DND-41 (cell line): ENCODE data around the gene BLVRB.

Source experiments
- ATAC-seq: fragments of 200-7000 bp; cut with Tn5 transposase; 3 replicates; pipeline ENCODE4 v1.9.1; 2021; ENCODE audit warnings: low read depth; ENCODE audit not compliant: insufficient read depth
- DNase-seq: peaks from one replicate; pipeline ENCODE4 v3.0.0-alpha.2; 2020
- H2AFZ ChIP-seq: 2 replicates; pipeline ENCODE4 v1.6.0; 2012; ENCODE audit warnings: low read depth, low read length
- H3K27ac ChIP-seq: 2 replicates; pipeline ENCODE4 v1.5.1; 2012; ENCODE audit warnings: low read length, inconsistent platforms
- H3K27me3 ChIP-seq: fragments of 200-600 bp; sonication (generic); 2 replicates; pipeline ENCODE4 v1.6.0; 2012; ENCODE audit warnings: low read length, mild to moderate bottlenecking, inconsistent platforms; ENCODE audit not compliant: insufficient read depth, poor library complexity
- H3K36me3 ChIP-seq: 2 replicates; pipeline ENCODE4 v1.5.1; 2012; ENCODE audit warnings: low read length, inconsistent platforms; ENCODE audit not compliant: insufficient read depth
- H3K4me1 ChIP-seq: 2 replicates; pipeline ENCODE4 v1.5.1; 2012; ENCODE audit warnings: mild to moderate bottlenecking, low read length; ENCODE audit not compliant: insufficient read depth
- H3K4me2 ChIP-seq: 2 replicates; pipeline ENCODE4 v1.6.0; 2012; ENCODE audit warnings: mild to moderate bottlenecking, moderate library complexity, low read length, inconsistent platforms; ENCODE audit not compliant: insufficient read depth
- H3K4me3 ChIP-seq, 2 experiments: fragments of 200-600 bp in 1 of 2; shearing (Covaris generic) in 1 of 2; 2 replicates each; pipeline ENCODE4 v1.5.1; 2012 to 2016; ENCODE audit warnings: inconsistent platforms in 2 of 2, low read length in 2 of 2, mild to moderate bottlenecking in 2 of 2, low read depth in 1 of 2, moderate library complexity in 1 of 2
- H3K79me2 ChIP-seq: 2 replicates; pipeline ENCODE4 v1.6.0; 2012; ENCODE audit warnings: low read length, inconsistent platforms; ENCODE audit not compliant: insufficient read depth
- H3K9ac ChIP-seq: 2 replicates; pipeline ENCODE4 v1.6.0; 2012; ENCODE audit warnings: low read depth, mild to moderate bottlenecking, inconsistent platforms, low read length, moderate library complexity
- H3K9me3 ChIP-seq: 2 replicates; pipeline ENCODE4 v1.5.1; 2012; ENCODE audit warnings: low read length, moderate library complexity, mild to moderate bottlenecking, inconsistent platforms; ENCODE audit not compliant: insufficient read depth, severe bottlenecking
- H4K20me1 ChIP-seq: 2 replicates; pipeline ENCODE4 v1.6.0; 2012; ENCODE audit warnings: low read length; ENCODE audit not compliant: insufficient read depth
- EZH2 ChIP-seq: IDR thresholded peaks from 3 replicates; pipeline ENCODE4 v1.6.1; 2012; ENCODE audit warnings: borderline replicate concordance, low read depth, mild to moderate bottlenecking, moderate library complexity, low read length, inconsistent platforms; ENCODE audit not compliant: severe bottlenecking
- TF ChIP-seq, protein P1 (sequence below): IDR thresholded peaks from 2 replicates; pipeline ENCODE4 v1.5.1; 2012; ENCODE audit warnings: borderline replicate concordance, low read length, moderate library complexity, mild to moderate bottlenecking; ENCODE audit not compliant: poor library complexity, severe bottlenecking; ENCODE audit errors: extremely low read depth

Gene BLVRB

DNA sequence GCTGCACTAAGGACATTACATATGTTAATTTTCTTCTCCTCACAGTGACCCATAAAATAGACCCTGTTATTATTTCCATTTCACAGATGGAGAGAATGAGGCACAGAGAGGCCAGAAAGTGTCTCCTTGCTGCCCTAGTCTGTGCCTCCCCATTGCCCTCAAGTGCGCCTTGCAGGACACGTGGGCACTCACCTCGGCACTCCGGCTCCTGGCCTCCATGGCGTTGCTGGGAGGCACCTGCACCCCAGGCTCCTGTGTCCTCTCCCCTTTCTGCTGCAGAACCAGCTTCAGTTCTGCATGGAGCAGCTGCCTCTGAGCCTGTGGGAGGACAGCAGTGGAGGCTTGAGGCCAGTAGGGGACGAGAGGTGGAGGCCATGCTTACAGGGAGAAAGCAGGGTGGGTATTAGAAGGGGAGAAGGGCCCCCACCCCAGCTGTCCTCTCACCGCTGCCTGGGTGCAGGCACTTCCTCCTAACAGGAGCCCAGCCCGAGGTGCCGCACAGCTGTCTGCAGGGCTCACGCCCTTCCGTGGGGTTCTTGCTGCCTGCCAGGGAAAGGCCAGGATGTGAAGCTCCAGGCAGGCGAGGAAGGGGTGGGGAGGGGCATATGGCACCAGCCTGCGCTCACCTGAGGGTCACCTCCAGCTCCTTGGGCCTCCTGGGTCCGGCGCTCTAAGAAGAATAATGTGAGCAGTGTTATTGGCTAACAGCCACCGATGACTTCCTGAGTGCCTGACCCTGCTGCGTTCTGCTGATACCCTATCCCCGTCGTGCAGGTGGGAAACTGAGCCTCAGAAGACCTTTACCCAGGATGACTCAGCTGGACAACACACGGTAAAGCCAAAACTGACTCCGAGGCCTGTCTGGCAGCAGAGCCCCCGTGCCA, 57.6 kb downstream of the BLVRB start:
- TF ChIP-seq EZH2, result no peak
- TF ChIP-seq, protein P1, sequence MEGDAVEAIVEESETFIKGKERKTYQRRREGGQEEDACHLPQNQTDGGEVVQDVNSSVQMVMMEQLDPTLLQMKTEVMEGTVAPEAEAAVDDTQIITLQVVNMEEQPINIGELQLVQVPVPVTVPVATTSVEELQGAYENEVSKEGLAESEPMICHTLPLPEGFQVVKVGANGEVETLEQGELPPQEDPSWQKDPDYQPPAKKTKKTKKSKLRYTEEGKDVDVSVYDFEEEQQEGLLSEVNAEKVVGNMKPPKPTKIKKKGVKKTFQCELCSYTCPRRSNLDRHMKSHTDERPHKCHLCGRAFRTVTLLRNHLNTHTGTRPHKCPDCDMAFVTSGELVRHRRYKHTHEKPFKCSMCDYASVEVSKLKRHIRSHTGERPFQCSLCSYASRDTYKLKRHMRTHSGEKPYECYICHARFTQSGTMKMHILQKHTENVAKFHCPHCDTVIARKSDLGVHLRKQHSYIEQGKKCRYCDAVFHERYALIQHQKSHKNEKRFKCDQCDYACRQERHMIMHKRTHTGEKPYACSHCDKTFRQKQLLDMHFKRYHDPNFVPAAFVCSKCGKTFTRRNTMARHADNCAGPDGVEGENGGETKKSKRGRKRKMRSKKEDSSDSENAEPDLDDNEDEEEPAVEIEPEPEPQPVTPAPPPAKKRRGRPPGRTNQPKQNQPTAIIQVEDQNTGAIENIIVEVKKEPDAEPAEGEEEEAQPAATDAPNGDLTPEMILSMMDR, result no peak
- H3K36me3 ChIP-seq, result no peaks in the 10 kb centered on the region
- ATAC-seq (no peak), DNase-seq (no peak)
- H3K4me1 ChIP-seq, result peaks cover 19% of the 10 kb centered on the region
- no peaks in the 10 kb centered on the region for H3K27me3 ChIP-seq
- H2AFZ ChIP-seq, result no peak overlapping the region
- H3K4me3 ChIP-seq, result no peak overlapping the region
- H4K20me1 ChIP-seq, result no peaks in the 10 kb centered on the region
- no peak overlapping the region for H3K4me2 ChIP-seq
- H3K9me3 ChIP-seq, result no peaks in the 10 kb centered on the region
- H3K9ac ChIP-seq, result no peak overlapping the region
- H3K79me2 ChIP-seq, result no peaks in the 10 kb centered on the region
- no peak overlapping the region for H3K27ac ChIP-seq

DNA sequence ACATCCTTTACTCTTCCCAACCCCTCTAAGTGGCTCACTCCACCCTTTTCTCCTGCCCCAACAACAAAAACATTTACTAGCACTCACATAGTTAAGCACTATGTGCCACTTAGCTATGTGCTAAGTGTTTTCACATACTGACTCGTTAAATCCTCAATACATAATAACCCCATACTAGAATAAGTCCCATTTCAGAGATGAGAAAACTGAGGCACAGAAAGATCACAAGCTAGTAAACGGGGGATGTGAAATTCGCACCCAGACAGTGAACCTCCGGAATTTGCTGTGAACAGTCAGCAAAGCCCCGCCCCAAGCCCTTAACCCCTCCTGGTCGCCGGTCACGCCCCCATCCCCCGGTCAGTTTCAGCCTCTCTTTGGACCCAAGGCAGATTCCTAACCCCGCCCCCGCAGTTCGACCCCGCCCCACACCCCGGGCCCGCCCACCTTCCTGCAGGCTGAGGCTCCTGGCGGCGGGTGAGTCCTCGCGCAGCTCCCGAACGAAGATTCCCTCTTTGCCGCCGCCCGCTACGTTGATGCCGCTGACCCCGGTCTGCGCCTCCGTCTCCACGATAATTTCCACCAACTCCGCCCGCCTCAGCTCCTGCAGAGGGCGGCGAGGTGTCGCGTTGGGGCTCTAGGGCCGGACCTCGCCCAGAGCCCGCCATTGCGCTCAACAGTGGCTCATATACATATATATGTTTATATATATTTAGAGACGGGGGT, 62.1 kb downstream of the BLVRB start:
- no peaks in the 10 kb centered on the region for H3K27me3 ChIP-seq
- H3K79me2 ChIP-seq, result no peaks in the 10 kb centered on the region
- H3K4me2 ChIP-seq, result peak overlapping the region; percentile 86
- no peaks in the 10 kb centered on the region for H3K9me3 ChIP-seq
- ATAC-seq, result peak; percentile 73
- peak overlapping the region; percentile 55 for H3K9ac ChIP-seq
- no peaks in the 10 kb centered on the region for H3K36me3 ChIP-seq
- H3K4me1 ChIP-seq, result peaks cover 20% of the 10 kb centered on the region
- TF ChIP-seq, protein P1, result no peak
- no peak for TF ChIP-seq EZH2
- H3K4me3 ChIP-seq, result peak overlapping the region; percentile 23 to 58; a peak in 3 of 4 replicates
- H2AFZ ChIP-seq, result peak overlapping the region; percentile 86
- H4K20me1 ChIP-seq, result no peaks in the 10 kb centered on the region
- peak; percentile 81 for DNase-seq
- H3K27ac ChIP-seq, result peak overlapping the region; percentile 22; the same call in 1 of the 2 replicates

DNA sequence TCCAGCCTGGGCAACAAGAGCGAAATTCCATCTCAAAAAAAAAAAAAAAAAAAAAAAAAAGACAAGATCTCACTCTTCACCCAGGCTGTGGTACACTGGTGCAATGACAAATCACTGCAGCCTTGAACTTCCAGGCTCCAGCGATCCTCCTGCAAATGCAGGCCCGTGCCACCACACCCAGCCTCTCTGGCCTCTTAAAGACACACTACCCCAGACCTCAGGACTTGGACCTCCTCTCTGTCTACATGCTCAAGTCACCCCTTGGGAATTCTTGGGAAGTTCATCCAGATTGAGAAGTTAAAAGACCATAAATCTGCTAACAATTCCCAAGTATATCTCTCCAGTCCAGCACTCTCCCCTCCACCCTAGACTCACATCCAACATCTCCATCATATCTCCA, 65.0 kb downstream of the BLVRB start:
- H3K79me2 ChIP-seq, result no peaks in the 10 kb centered on the region
- H4K20me1 ChIP-seq, result no peaks in the 10 kb centered on the region
- no peak overlapping the region for H2AFZ ChIP-seq
- H3K9me3 ChIP-seq, result no peaks in the 10 kb centered on the region
- H3K9ac ChIP-seq, result no peak overlapping the region
- no peaks in the 10 kb centered on the region for H3K27me3 ChIP-seq
- no peaks in the 10 kb centered on the region for H3K36me3 ChIP-seq
- TF ChIP-seq, protein P1, result no peak
- TF ChIP-seq EZH2, result no peak
- H3K4me2 ChIP-seq, result no peak overlapping the region
- ATAC-seq (no peak), DNase-seq (no peak)
- H3K4me1 ChIP-seq, result peaks cover 20% of the 10 kb centered on the region
- H3K27ac ChIP-seq, result no peak overlapping the region
- H3K4me3 ChIP-seq, result no peak overlapping the region
